Natural killer cell (primary cell): Measurements from ENCODE around the gene HSPBP1. TPM values are rescaled to one million over a fixed set of nuclear protein-coding genes. Genes with fewer than 3 reads are reported as not detected.

Experiments used
- ATAC-seq, 3 donors: fragments of 150-1000 bp in 2 of 3; fragments of 200-7000 bp in 1 of 3; cut with Tn5 transposase; 1 replicate in 1 of 3; 2 replicates in 2 of 3; pipeline ENCODE4 v1.10.0; 2021; ENCODE audit warnings: mild to moderate bottlenecking in 2 of 3, moderate library complexity in 2 of 3
- DNase-seq, 2 donors: peaks; one replicate each; pipeline versions ENCODE4 v3.0.0 to v3.0.0-alpha.2; 2013 to 2021; ENCODE audit warnings: mixed read lengths in 1 of 2
- H3K27ac ChIP-seq: one replicate; pipeline ENCODE4 v1.5.1; 2013; ENCODE audit warnings: mild to moderate bottlenecking, low read length
- H3K27me3 ChIP-seq: one replicate; pipeline ENCODE4 v1.6.1; 2013; ENCODE audit warnings: low read length; ENCODE audit not compliant: control insufficient read depth, insufficient read depth
- H3K36me3 ChIP-seq: one replicate; pipeline ENCODE4 v1.6.1; 2013; ENCODE audit warnings: low read length; ENCODE audit not compliant: control insufficient read depth, insufficient read depth
- H3K4me1 ChIP-seq: one replicate; pipeline ENCODE4 v1.6.1; 2013; ENCODE audit warnings: low read length; ENCODE audit not compliant: control insufficient read depth, insufficient read depth
- H3K4me3 ChIP-seq: one replicate; pipeline ENCODE4 v1.5.1; 2013; ENCODE audit warnings: low read length
- H3K9me3 ChIP-seq: one replicate; pipeline ENCODE4 v1.6.1; 2013; ENCODE audit warnings: low read length; ENCODE audit not compliant: control insufficient read depth, insufficient read depth
- H3K27ac Mint-ChIP-seq, 2 donors: one replicate each; pipeline ENCODE4 v1.8.0; 2022; ENCODE audit warnings: mild to moderate bottlenecking in 2 of 2, mixed read lengths in 2 of 2, moderate library complexity in 1 of 2
- H3K27me3 Mint-ChIP-seq, 2 donors: one replicate each; pipeline ENCODE4 v1.8.0; 2022; ENCODE audit warnings: low read depth in 2 of 2, mixed read lengths in 2 of 2
- H3K36me3 Mint-ChIP-seq: one replicate; pipeline ENCODE4 v1.8.0; 2022; ENCODE audit warnings: mixed read lengths
- H3K4me1 Mint-ChIP-seq, 2 donors: one replicate each; pipeline ENCODE4 v1.8.0; 2022; ENCODE audit warnings: mixed read lengths in 2 of 2
- H3K4me3 Mint-ChIP-seq: one replicate; pipeline ENCODE4 v1.8.0; 2022; ENCODE audit warnings: mild to moderate bottlenecking, moderate library complexity, mixed read lengths
- H3K9me3 Mint-ChIP-seq, 2 donors: one replicate each; pipeline ENCODE4 v1.8.0; 2022; ENCODE audit warnings: mixed read lengths in 2 of 2
- CTCF ChIP-seq: fragments of 200-600 bp; IDR thresholded peaks from one replicate; pipeline ENCODE4 v1.8.0; 2022; ENCODE audit warnings: antibody characterized with exemption
- WGBS: methylation state at CpG from one replicate; pipeline ENCODE4 v1.1.7; 2013; ENCODE audit warnings: missing lambda C conversion rate; ENCODE audit not compliant: insufficient coverage; 5-methylcytosine and 5-hydroxymethylcytosine counted together
- intact Hi-C: fragments of 100-400 bp; cut with micrococcal nuclease; formaldehyde crosslinking; loops from one replicate; pipeline ENCODE4 v1.14.2; 2022
- total RNA-seq, 4 donors: library from RNA; stranded (reverse); fragments of 120-200 nt in 1 of 4; gene quantifications; one replicate each; pipeline versions ENCODE4 v1.2.3 to v1.2.4, GENCODE V29; 2013 to 2022

Gene HSPBP1
- total RNA-seq, 3 donors from 2014 or later (not counting 1 experiment from before 2014, with no cell fraction given) = 17.1 to 19.5 (median 18.5) TPM

- Mint-ChIP-seq H3K4me1 (peaks cover 5 to 10% of the 10 kb centered on the region in 2 donors), H3K27me3 (no peaks in the 10 kb centered on the region), H3K4me3 (no peak overlapping the region), H3K9me3 (no peaks in the 10 kb centered on the region), H3K27ac (no peak overlapping the region), H3K36me3 (peaks cover 7% of the 10 kb centered on the region)
- ATAC-seq (no peak), DNase-seq (no peak)
- Histone ChIP-seq H3K36me3 (peaks cover 93% of the 10 kb centered on the region), H3K4me1 (peaks cover 5% of the 10 kb centered on the region), H3K27me3 (no peaks in the 10 kb centered on the region), H3K4me3 (no peak overlapping the region), H3K9me3 (no peaks in the 10 kb centered on the region), H3K27ac (no peak overlapping the region)
- intact Hi-C loops = no loop called here
- TF ChIP-seq CTCF = no peak
- 93% methylated on average over 16 of the region's 16 CpGs for WGBS
These were observed 37.9 kb downstream of the HSPBP1 start for GRCh38 chr19:55241935-55242464.

- Histone ChIP-seq H3K36me3 (peaks cover 92% of the 10 kb centered on the region), H3K4me1 (no peaks in the 10 kb centered on the region), H3K27me3 (no peaks in the 10 kb centered on the region), H3K4me3 (no peak overlapping the region), H3K9me3 (no peaks in the 10 kb centered on the region), H3K27ac (no peak overlapping the region)
- no peak overlapping the region for H3K27ac Mint-ChIP-seq
- no peaks in the 10 kb centered on the region for H3K9me3 Mint-ChIP-seq
- no peak for ATAC-seq
- peaks cover 7% of the 10 kb centered on the region for H3K36me3 Mint-ChIP-seq
- no peak for DNase-seq
- H3K27me3 Mint-ChIP-seq = no peaks in the 10 kb centered on the region
- H3K4me3 Mint-ChIP-seq = no peak overlapping the region
- peaks cover 5 to 15% of the 10 kb centered on the region in 2 donors for H3K4me1 Mint-ChIP-seq
- intact Hi-C loops = no loop called here
- TF ChIP-seq CTCF = no peak
- 95% methylated on average over 37 of the region's 37 CpGs for WGBS
These were observed 38.6 kb downstream of the HSPBP1 start for GRCh38 chr19:55241143-55241934.

GRCh38 chr19:55240713-55241020 lies 39.2 kb downstream of the HSPBP1 start:
- Histone ChIP-seq H3K27ac (no peak overlapping the region), H3K27me3 (no peaks in the 10 kb centered on the region), H3K36me3 (peaks cover 94% of the 10 kb centered on the region), H3K4me3 (no peak overlapping the region), H3K4me1 (no peaks in the 10 kb centered on the region), H3K9me3 (no peaks in the 10 kb centered on the region)
- DNase-seq (no peak), ATAC-seq (no peak)
- intact Hi-C loops = no loop called here
- no peak overlapping the region for H3K4me3 Mint-ChIP-seq
- no peaks in the 10 kb centered on the region for H3K9me3 Mint-ChIP-seq
- peaks cover 5 to 12% of the 10 kb centered on the region in 2 donors for H3K4me1 Mint-ChIP-seq
- no peak overlapping the region for H3K27ac Mint-ChIP-seq
- TF ChIP-seq CTCF = no peak
- H3K36me3 Mint-ChIP-seq = peaks cover 7% of the 10 kb centered on the region
- H3K27me3 Mint-ChIP-seq = no peaks in the 10 kb centered on the region
- 94% methylated on average over 3 of the region's 6 CpGs for WGBS
